ENCODE data around the gene MAS1L. TPM values are rescaled to one million over a fixed set of nuclear protein-coding genes. Genes with fewer than 3 reads are reported as not detected.

The MAS1L gene
- polyA plus RNA-seq (2011; rRNA removed) (not detected in 2 replicates), polyA plus RNA-seq (2017; fragmentation: RNase III; extraction: RNeasy Plus Mini Kit Qiagen cat#74134 plus additional on column Dnase treatment) (not detected in 3 replicates), polyA minus RNA-seq (2011; rRNA and poly(A)+ RNA removed) (not detected in 2 replicates)
- polyA plus RNA-seq (2012; cell fraction: cytosol; rRNA removed): not detected in 2 replicates
- not detected in 2 replicates for polyA plus RNA-seq (2012; cell fraction: nucleus; rRNA removed)

- no peak for DNase-seq (ENCODE audit: low read depth in 1 of 2, low spot score in 1 of 2)
- no peak within 1 kb of the TSS for H3K4me2 ChIP-seq
- no peak within 1 kb of the TSS for H3K27ac ChIP-seq
- no peak for ATAC-seq
- POLR2A ChIA-PET: no interaction called here
- H3K4me1 ChIP-seq: no peaks in the 10 kb centered on the region
- no peaks in the 10 kb centered on the region for H3K9me3 ChIP-seq
- CTCF ChIA-PET: no interaction called here
- no peak for TF ChIP-seq MYC (IDR thresholded peaks at IDR 0.05; ENCODE audit: borderline replicate concordance, low read length)
- TF ChIP-seq HOXA7 (CRISPR knock-in tag; IDR thresholded peaks at IDR 0.05): no peak
- no peak for TF ChIP-seq PBX3 (IDR thresholded peaks at IDR 0.05)
- TF ChIP-seq CHD2 (IDR thresholded peaks at IDR 0.05; ENCODE audit: low read length, partially characterized antibody): no peak
- TF ChIP-seq HOXB5 (CRISPR knock-in tag; IDR thresholded peaks at IDR 0.05): no peak
- no peak for TF ChIP-seq JUNB (IDR thresholded peaks at IDR 0.05)
- TF ChIP-seq FOXS1 (CRISPR knock-in tag; IDR thresholded peaks at IDR 0.05): no peak
- FAIRE-seq: no peak
- no peak within 1 kb of the TSS for H3K4me3 ChIP-seq
- no CpG with 5 or more reads among the region's 2 CpGs for WGBS (ENCODE audit: missing lambda C conversion rate)
These were observed at the start of gene MAS1L for GRCh38 chr6:29487660-29488059. Gene MAS1L (minus strand): TSS chr6:29487956. CDS start chr6:29487902, 54 bp downstream.

DNA sequence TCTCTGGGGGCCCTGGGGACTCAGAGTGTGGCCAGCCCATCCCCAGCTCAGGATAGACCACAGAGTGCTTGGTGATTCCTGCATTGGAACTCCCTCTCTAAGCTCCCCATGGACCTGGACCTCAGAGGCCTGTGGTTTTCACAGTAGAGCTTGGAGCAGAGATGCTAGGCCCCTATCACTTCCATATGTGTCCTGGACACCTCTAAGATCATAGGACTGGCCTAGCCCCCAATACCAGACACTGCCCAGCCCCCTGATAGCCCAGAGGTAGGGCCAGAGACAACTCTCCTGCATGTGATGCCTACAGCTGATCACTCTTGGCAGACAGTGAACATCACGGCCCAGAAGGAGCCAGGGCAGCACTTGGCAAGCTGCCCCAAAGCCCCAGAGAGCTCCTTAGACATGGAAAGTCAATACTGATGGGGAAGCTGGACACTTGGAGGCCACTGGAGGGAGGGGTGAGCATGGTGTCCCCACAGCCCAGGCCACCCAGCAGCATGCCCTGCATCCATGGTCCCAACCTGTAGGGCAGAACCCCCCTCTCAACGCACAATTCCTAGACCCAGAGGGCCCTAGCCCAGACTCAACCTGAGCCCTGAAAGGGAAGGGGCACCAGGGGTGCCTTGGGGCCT, 44.7 kb upstream of the MAS1L start:
- POLR2A ChIA-PET: no interaction called here
- FAIRE-seq (no peak), ATAC-seq (no peak), DNase-seq (ENCODE audit: low read depth in 1 of 2, low spot score in 1 of 2) (no peak)
- Histone ChIP-seq H3K4me2 (no peak overlapping the region), H3K4me3 (no peak overlapping the region), H3K9me3 (no peaks in the 10 kb centered on the region), H3K4me1 (no peaks in the 10 kb centered on the region), H3K27ac (no peak overlapping the region)
- TF ChIP-seq NPAS2 (CRISPR knock-in tag; IDR thresholded peaks at IDR 0.05; ENCODE audit: borderline replicate concordance) (no peak), JUNB (IDR thresholded peaks at IDR 0.05) (no peak), MAFK (IDR thresholded peaks at IDR 0.05; ENCODE audit: partially characterized antibody) (no peak)
- CTCF ChIA-PET: interaction anchor here (0.5 kb wide), 1 partner anchor 44 kb away, joined by 3 read pairs; no protein-coding TSS in a partner anchor
- WGBS (ENCODE audit: missing lambda C conversion rate): no CpG with 5 or more reads among the region's 2 CpGs

- ChIA-PET POLR2A (no interaction called here), CTCF (interaction anchor here (0.5 kb wide), 1 partner anchor 43 kb away, joined by 3 read pairs; no protein-coding TSS in a partner anchor)
- WGBS (ENCODE audit: missing lambda C conversion rate): no CpG with 5 or more reads among the region's 3 CpGs
- ATAC-seq (no peak), DNase-seq (ENCODE audit: low read depth in 1 of 2, low spot score in 1 of 2) (no peak), FAIRE-seq (no peak)
- Histone ChIP-seq H3K4me1 (no peaks in the 10 kb centered on the region), H3K9me3 (no peaks in the 10 kb centered on the region), H3K27ac (no peak overlapping the region), H3K4me3 (no peak overlapping the region), H3K4me2 (no peak overlapping the region)
- TF ChIP-seq MAX (IDR thresholded peaks at IDR 0.05): no peak
- TF ChIP-seq ZNF302 (CRISPR knock-in tag; IDR thresholded peaks at IDR 0.05): no peak
- TF ChIP-seq EHF (CRISPR knock-in tag; IDR thresholded peaks at IDR 0.05): no peak
- no peak for TF ChIP-seq BCL3 (IDR thresholded peaks at IDR 0.05)
- TF ChIP-seq CEBPB (IDR thresholded peaks at IDR 0.05): no peak
- TF ChIP-seq SMC3 (IDR thresholded peaks at IDR 0.05): no peak
- TF ChIP-seq, protein P1, sequence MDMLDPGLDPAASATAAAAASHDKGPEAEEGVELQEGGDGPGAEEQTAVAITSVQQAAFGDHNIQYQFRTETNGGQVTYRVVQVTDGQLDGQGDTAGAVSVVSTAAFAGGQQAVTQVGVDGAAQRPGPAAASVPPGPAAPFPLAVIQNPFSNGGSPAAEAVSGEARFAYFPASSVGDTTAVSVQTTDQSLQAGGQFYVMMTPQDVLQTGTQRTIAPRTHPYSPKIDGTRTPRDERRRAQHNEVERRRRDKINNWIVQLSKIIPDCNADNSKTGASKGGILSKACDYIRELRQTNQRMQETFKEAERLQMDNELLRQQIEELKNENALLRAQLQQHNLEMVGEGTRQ (IDR thresholded peaks at IDR 0.05): no peak
- TF ChIP-seq, protein P2, sequence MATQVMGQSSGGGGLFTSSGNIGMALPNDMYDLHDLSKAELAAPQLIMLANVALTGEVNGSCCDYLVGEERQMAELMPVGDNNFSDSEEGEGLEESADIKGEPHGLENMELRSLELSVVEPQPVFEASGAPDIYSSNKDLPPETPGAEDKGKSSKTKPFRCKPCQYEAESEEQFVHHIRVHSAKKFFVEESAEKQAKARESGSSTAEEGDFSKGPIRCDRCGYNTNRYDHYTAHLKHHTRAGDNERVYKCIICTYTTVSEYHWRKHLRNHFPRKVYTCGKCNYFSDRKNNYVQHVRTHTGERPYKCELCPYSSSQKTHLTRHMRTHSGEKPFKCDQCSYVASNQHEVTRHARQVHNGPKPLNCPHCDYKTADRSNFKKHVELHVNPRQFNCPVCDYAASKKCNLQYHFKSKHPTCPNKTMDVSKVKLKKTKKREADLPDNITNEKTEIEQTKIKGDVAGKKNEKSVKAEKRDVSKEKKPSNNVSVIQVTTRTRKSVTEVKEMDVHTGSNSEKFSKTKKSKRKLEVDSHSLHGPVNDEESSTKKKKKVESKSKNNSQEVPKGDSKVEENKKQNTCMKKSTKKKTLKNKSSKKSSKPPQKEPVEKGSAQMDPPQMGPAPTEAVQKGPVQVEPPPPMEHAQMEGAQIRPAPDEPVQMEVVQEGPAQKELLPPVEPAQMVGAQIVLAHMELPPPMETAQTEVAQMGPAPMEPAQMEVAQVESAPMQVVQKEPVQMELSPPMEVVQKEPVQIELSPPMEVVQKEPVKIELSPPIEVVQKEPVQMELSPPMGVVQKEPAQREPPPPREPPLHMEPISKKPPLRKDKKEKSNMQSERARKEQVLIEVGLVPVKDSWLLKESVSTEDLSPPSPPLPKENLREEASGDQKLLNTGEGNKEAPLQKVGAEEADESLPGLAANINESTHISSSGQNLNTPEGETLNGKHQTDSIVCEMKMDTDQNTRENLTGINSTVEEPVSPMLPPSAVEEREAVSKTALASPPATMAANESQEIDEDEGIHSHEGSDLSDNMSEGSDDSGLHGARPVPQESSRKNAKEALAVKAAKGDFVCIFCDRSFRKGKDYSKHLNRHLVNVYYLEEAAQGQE (IDR thresholded peaks at IDR 0.05): no peak
- TF ChIP-seq SREBF2 (IDR thresholded peaks at IDR 0.05): no peak
- TF ChIP-seq, protein P3, sequence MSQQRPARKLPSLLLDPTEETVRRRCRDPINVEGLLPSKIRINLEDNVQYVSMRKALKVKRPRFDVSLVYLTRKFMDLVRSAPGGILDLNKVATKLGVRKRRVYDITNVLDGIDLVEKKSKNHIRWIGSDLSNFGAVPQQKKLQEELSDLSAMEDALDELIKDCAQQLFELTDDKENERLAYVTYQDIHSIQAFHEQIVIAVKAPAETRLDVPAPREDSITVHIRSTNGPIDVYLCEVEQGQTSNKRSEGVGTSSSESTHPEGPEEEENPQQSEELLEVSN (IDR thresholded peaks at IDR 0.05; ENCODE audit: borderline replicate concordance, low read depth): no peak
These were observed 43.9 kb upstream of the MAS1L start for GRCh38 chr6:29531668-29532067.

All from A549 (cell line).